Measurements from ENCODE around the gene ABTB2. TPM values are rescaled to one million over a fixed set of nuclear protein-coding genes. Genes with fewer than 3 reads are reported as not detected.

ABTB2 gene
- total RNA-seq, 2 experiments from 2014 or later: 2.4 to 2.5 TPM

GRCh38 chr11:34158661-34159060 lies 199.1 kb downstream of the ABTB2 start:
- DNase-seq (peak; percentile 74), ATAC-seq (peak; percentile 46)
- ChIA-PET CTCF (interaction anchor here (0.6 to 1.5 kb wide), 9 partner anchors 9 to 306 kb away, joined by 3 to 5 read pairs (median 3); partner anchors contain the start of gene ABTB2), POLR2A (interaction anchor here (0.8 to 1.2 kb wide), 2 partner anchors 27 to 222 kb away, joined by 3 to 4 read pairs; no protein-coding TSS in a partner anchor)
- Mint-ChIP-seq H3K9me3 (no peaks in the 10 kb centered on the region), H3K36me3 (ENCODE audit: low read depth) (peaks cover 6% of the 10 kb centered on the region), H3K4me3 (no peak overlapping the region), H3K27me3 (no peaks in the 10 kb centered on the region), H3K4me1 (ENCODE audit: low read depth) (peaks cover 31% of the 10 kb centered on the region), H3K27ac (peak overlapping the region; percentile 34)
- TF ChIP-seq CTCF (IDR thresholded peaks at IDR 0.05): no peak
- intact Hi-C loops (cut with micrococcal nuclease): loop anchor here (10.0 kb wide), 1 partner anchor 306 kb away; no protein-coding TSS in a partner anchor

- ATAC-seq (no peak), DNase-seq (no peak)
- H3K9me3 Mint-ChIP-seq: no peaks in the 10 kb centered on the region
- no peaks in the 10 kb centered on the region for H3K27me3 Mint-ChIP-seq
- H3K36me3 Mint-ChIP-seq (ENCODE audit: low read depth): peaks cover 6% of the 10 kb centered on the region
- ChIA-PET CTCF (interaction anchor here (0.6 kb wide), 1 partner anchor 17 kb away, joined by 3 read pairs; no protein-coding TSS in a partner anchor), POLR2A (interaction anchor here (1.2 kb wide), 1 partner anchor 16 kb away, joined by 4 read pairs; no protein-coding TSS in a partner anchor)
- peaks cover 31% of the 10 kb centered on the region for H3K4me1 Mint-ChIP-seq (ENCODE audit: low read depth)
- no peak overlapping the region for H3K27ac Mint-ChIP-seq
- H3K4me3 Mint-ChIP-seq: no peak overlapping the region
- intact Hi-C loops (cut with micrococcal nuclease): loop anchor here (10.0 kb wide), 1 partner anchor 308 kb away; no protein-coding TSS in a partner anchor
- TF ChIP-seq CTCF (IDR thresholded peaks at IDR 0.05): no peak
Observed at GRCh38 chr11:34157163-34157562, 200.6 kb downstream of the ABTB2 start.

- CTCF ChIA-PET: interaction anchor here (1.0 to 2.8 kb wide), 2 partner anchors 19 to 202 kb away, joined by 4 to 11 read pairs; partner anchors contain the start of gene ABTB2
- DNase-seq (no peak), ATAC-seq (no peak)
- TF ChIP-seq CTCF (IDR thresholded peaks at IDR 0.05): no peak
- intact Hi-C loops (cut with micrococcal nuclease): loop anchor here (10.0 kb wide), 1 partner anchor 309 kb away; no protein-coding TSS in a partner anchor
- no peak overlapping the region for H3K4me3 Mint-ChIP-seq
- H3K27me3 Mint-ChIP-seq: no peaks in the 10 kb centered on the region
- no peaks in the 10 kb centered on the region for H3K9me3 Mint-ChIP-seq
- POLR2A ChIA-PET: interaction anchor here (0.6 kb wide), 1 partner anchor 103 kb away, joined by 3 read pairs; no protein-coding TSS in a partner anchor
- no peak overlapping the region for H3K27ac Mint-ChIP-seq
- H3K36me3 Mint-ChIP-seq (ENCODE audit: low read depth): peaks cover 6% of the 10 kb centered on the region
- peaks cover 22% of the 10 kb centered on the region for H3K4me1 Mint-ChIP-seq (ENCODE audit: low read depth)
Observed at GRCh38 chr11:34155757-34156062, 202.1 kb downstream of the ABTB2 start.

GRCh38 chr11:34155057-34155756 lies 202.6 kb downstream of the ABTB2 start:
- Mint-ChIP-seq H3K4me1 (ENCODE audit: low read depth) (peaks cover 22% of the 10 kb centered on the region), H3K27ac (no peak overlapping the region), H3K9me3 (no peaks in the 10 kb centered on the region), H3K36me3 (ENCODE audit: low read depth) (peaks cover 6% of the 10 kb centered on the region), H3K4me3 (no peak overlapping the region), H3K27me3 (no peaks in the 10 kb centered on the region)
- intact Hi-C loops (cut with micrococcal nuclease): loop anchor here (10.0 kb wide), 1 partner anchor 310 kb away; no protein-coding TSS in a partner anchor
- POLR2A ChIA-PET: interaction anchor here (0.6 kb wide), 1 partner anchor 104 kb away, joined by 3 read pairs; no protein-coding TSS in a partner anchor
- CTCF ChIA-PET: interaction anchor here (1.0 to 2.8 kb wide), 2 partner anchors 19 to 203 kb away, joined by 4 to 11 read pairs; partner anchors contain the start of gene ABTB2
- DNase-seq (no peak), ATAC-seq (no peak)
- no peak for TF ChIP-seq CTCF (IDR thresholded peaks at IDR 0.05)

Data from activated CD8-positive, alpha-beta T cell treated with anti-CD3 and anti-CD28 coated beads for 36 hours (primary cell).